HEK293 (cell line): ENCODE data around the gene GREM1.

Experiments used
- YY2 ChIP-seq: fragments of 450-650 bp; formaldehyde crosslinking; IDR thresholded peaks from 2 replicates; pipeline ENCODE4 v1.5.1; 2016; ENCODE audit warnings: missing biosample characterization, missing genetic modification characterization
- TF ChIP-seq, protein P1 (sequence below): fragments of 450-650 bp; formaldehyde crosslinking; IDR thresholded peaks from 2 replicates; pipeline ENCODE4 v1.5.1; 2016; ENCODE audit warnings: missing biosample characterization, missing genetic modification characterization

GRCh38 chr15:32707436-32707835 lies 10.4 kb upstream of the GREM1 start:
- TF ChIP-seq, protein P1, sequence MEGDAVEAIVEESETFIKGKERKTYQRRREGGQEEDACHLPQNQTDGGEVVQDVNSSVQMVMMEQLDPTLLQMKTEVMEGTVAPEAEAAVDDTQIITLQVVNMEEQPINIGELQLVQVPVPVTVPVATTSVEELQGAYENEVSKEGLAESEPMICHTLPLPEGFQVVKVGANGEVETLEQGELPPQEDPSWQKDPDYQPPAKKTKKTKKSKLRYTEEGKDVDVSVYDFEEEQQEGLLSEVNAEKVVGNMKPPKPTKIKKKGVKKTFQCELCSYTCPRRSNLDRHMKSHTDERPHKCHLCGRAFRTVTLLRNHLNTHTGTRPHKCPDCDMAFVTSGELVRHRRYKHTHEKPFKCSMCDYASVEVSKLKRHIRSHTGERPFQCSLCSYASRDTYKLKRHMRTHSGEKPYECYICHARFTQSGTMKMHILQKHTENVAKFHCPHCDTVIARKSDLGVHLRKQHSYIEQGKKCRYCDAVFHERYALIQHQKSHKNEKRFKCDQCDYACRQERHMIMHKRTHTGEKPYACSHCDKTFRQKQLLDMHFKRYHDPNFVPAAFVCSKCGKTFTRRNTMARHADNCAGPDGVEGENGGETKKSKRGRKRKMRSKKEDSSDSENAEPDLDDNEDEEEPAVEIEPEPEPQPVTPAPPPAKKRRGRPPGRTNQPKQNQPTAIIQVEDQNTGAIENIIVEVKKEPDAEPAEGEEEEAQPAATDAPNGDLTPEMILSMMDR (tag by site-specific recombination) = no peak
- no peak for TF ChIP-seq YY2 (tag by site-specific recombination)
